LNCAP (cell line): ENCODE results near the gene BTBD18.

Source experiments
- CTCF ChIP-seq: fragments of 450-650 bp; IDR thresholded peaks from 2 replicates; pipeline ENCODE4 v1.5.1; 2017; ENCODE audit warnings: mild to moderate bottlenecking

The BTBD18 gene

GRCh38 chr11:57699813-57700212, 51.8 kb downstream of the BTBD18 start:
- TF ChIP-seq CTCF, result no peak

- TF ChIP-seq CTCF, result no peak
Measured at GRCh38 chr11:57698843-57699365, 52.7 kb downstream of the BTBD18 start.
